DOHH2 (cell line): ENCODE results near the gene MEIS3.
A peak's percentile ranks its signal among the peaks of the same experiment; 100 is the strongest.

Source experiments
- H3F3A ChIP-seq: fragments of 200-600 bp; sonication (generic), shearing (Covaris generic); 2 replicates; pipeline ENCODE4 v1.6.0; 2016; ENCODE audit warnings: antibody characterized with exemption, mild to moderate bottlenecking; ENCODE audit not compliant: control insufficient read depth, insufficient read depth
- H3K27ac ChIP-seq: fragments of 200-600 bp; sonication (generic); 2 replicates; pipeline ENCODE4 v1.5.1; 2014; ENCODE audit warnings: low read depth, mild to moderate bottlenecking, low read length, moderate library complexity
- H3K27me3 ChIP-seq: fragments of 200-600 bp; sonication (generic); 2 replicates; pipeline ENCODE4 v1.6.1; 2014; ENCODE audit warnings: mild to moderate bottlenecking, low read length, mixed read lengths; ENCODE audit not compliant: control insufficient read depth
- H3K36me3 ChIP-seq: fragments of 200-600 bp; sonication (generic); 2 replicates; pipeline ENCODE4 v1.6.1; 2014; ENCODE audit warnings: mild to moderate bottlenecking, low read length, moderate library complexity, mixed read lengths; ENCODE audit not compliant: control insufficient read depth
- H3K4me1 ChIP-seq: fragments of 200-600 bp; sonication (generic); 2 replicates; pipeline ENCODE4 v1.6.1; 2014; ENCODE audit warnings: mild to moderate bottlenecking, low read length, mixed read lengths; ENCODE audit not compliant: control insufficient read depth
- H3K4me2 ChIP-seq: fragments of 200-600 bp; sonication (generic); 2 replicates; pipeline ENCODE4 v1.6.0; 2014; ENCODE audit warnings: mild to moderate bottlenecking, low read length, moderate library complexity
- H3K4me3 ChIP-seq: fragments of 200-600 bp; sonication (generic); 2 replicates; pipeline ENCODE4 v1.5.1; 2014; ENCODE audit warnings: mild to moderate bottlenecking, low read length, mixed read lengths
- H3K79me2 ChIP-seq: fragments of 200-600 bp; sonication (generic); 2 replicates; pipeline ENCODE4 v1.6.1; 2014; ENCODE audit warnings: mild to moderate bottlenecking, low read length, mixed read lengths; ENCODE audit not compliant: control insufficient read depth
- H3K9me2 ChIP-seq: fragments of 200-600 bp; sonication (generic); replicated peaks from 2 replicates; pipeline ENCODE4 v1.6.1; 2014; ENCODE audit warnings: mild to moderate bottlenecking, low read length, mixed read lengths; ENCODE audit not compliant: control insufficient read depth
- H3K9me3 ChIP-seq: fragments of 200-600 bp; sonication (generic); 2 replicates; pipeline ENCODE4 v1.6.1; 2014; ENCODE audit warnings: antibody characterized with exemption, low read length, mixed read lengths; ENCODE audit not compliant: control insufficient read depth, insufficient read depth
- H4K20me1 ChIP-seq: fragments of 200-600 bp; sonication (generic); 2 replicates; pipeline ENCODE4 v1.6.0; 2014; ENCODE audit warnings: low read depth, mild to moderate bottlenecking, antibody characterized with exemption, low read length, moderate library complexity; ENCODE audit not compliant: control insufficient read depth, insufficient read depth
- CTCF ChIP-seq: fragments of 200-600 bp; sonication (generic); IDR thresholded peaks from one replicate; pipeline ENCODE4 v1.5.1; 2014; ENCODE audit warnings: antibody characterized with exemption, mild to moderate bottlenecking, low read depth, low read length; ENCODE audit not compliant: poor library complexity, severe bottlenecking
- EZH2phosphoT487 ChIP-seq: fragments of 200-600 bp; sonication (generic); IDR thresholded peaks from 2 replicates; pipeline ENCODE4 v1.6.1; 2017; ENCODE audit warnings: borderline replicate concordance, mild to moderate bottlenecking, antibody characterized with exemption, low read length, moderate library complexity, mixed read lengths

The MEIS3 gene

GRCh38 chr19:47434088-47434487, 14.8 kb upstream of the MEIS3 start:
- TF ChIP-seq EZH2phosphoT487 (no peak), CTCF (no peak)

GRCh38 chr19:47433121-47433520, 13.8 kb upstream of the MEIS3 start:
- TF ChIP-seq CTCF (no peak), EZH2phosphoT487 (no peak)
- peaks cover 32% of the 10 kb centered on the region for H3K4me1 ChIP-seq
- H3K27ac ChIP-seq = no peak overlapping the region; the same call in 1 of the 2 replicates
- H3K9me3 ChIP-seq = no peaks in the 10 kb centered on the region
- peak overlapping the region; percentile 4; the same call in 1 of the 2 replicates for H3K4me3 ChIP-seq
- H3F3A ChIP-seq = peaks cover 9% of the 10 kb centered on the region
- H4K20me1 ChIP-seq = no peaks in the 10 kb centered on the region
- H3K79me2 ChIP-seq = no peaks in the 10 kb centered on the region
- no peaks in the 10 kb centered on the region for H3K9me2 ChIP-seq
- peak overlapping the region; percentile 37 for H3K4me2 ChIP-seq
- H3K36me3 ChIP-seq = no peaks in the 10 kb centered on the region
- H3K27me3 ChIP-seq = 0 out of 2 replicates have a peak, but pooled peaks cover 6% of the 10 kb centered on the region

More at GRCh38 chr19:47434088-47434487, 14.8 kb upstream of the MEIS3 start:
- Histone ChIP-seq H3K4me3 (no peak overlapping the region), H4K20me1 (no peaks in the 10 kb centered on the region), H3K27ac (no peak overlapping the region), H3K4me2 (no peak overlapping the region), H3F3A (peaks cover 9% of the 10 kb centered on the region), H3K9me3 (no peaks in the 10 kb centered on the region), H3K27me3 (peaks cover 10% of the 10 kb centered on the region; the same call in 1 of the 2 replicates), H3K79me2 (no peaks in the 10 kb centered on the region), H3K36me3 (no peaks in the 10 kb centered on the region), H3K4me1 (peaks cover 24% of the 10 kb centered on the region), H3K9me2 (no peaks in the 10 kb centered on the region)

- H3K79me2 ChIP-seq = no peaks in the 10 kb centered on the region
- H3K9me3 ChIP-seq = no peaks in the 10 kb centered on the region
- H3K27me3 ChIP-seq = 0 out of 2 replicates have a peak, but pooled peaks cover 3% of the 10 kb centered on the region
- no peaks in the 10 kb centered on the region for H4K20me1 ChIP-seq
- no peaks in the 10 kb centered on the region for H3K9me2 ChIP-seq
- TF ChIP-seq CTCF (no peak), EZH2phosphoT487 (no peak)
- peaks cover 13% of the 10 kb centered on the region for H3F3A ChIP-seq
- peak overlapping the region; percentile 4; the same call in 1 of the 2 replicates for H3K4me3 ChIP-seq
- peaks cover 37% of the 10 kb centered on the region for H3K4me1 ChIP-seq
- no peaks in the 10 kb centered on the region for H3K36me3 ChIP-seq
- H3K4me2 ChIP-seq = peak overlapping the region; percentile 37
- H3K27ac ChIP-seq = no peak overlapping the region; the same call in 1 of the 2 replicates
Observed at GRCh38 chr19:47432499-47432898, 13.2 kb upstream of the MEIS3 start.
